Stimulated activated CD8-positive, alpha-beta memory T cell treated with anti-CD3 and anti-CD28 coated beads, Interleukin-7, amount 100 ng/mL, for 1 hour (primary cell): ENCODE results near the gene AMBRA1.

Source experiments
- DNase-seq, 2 donors: peaks; one replicate each; pipeline ENCODE4 v3.0.0-alpha.2; 2020; ENCODE audit warnings: low read depth in 2 of 2

The AMBRA1 gene

GRCh38 chr11:46506483-46506791 is 87.4 kb downstream of the AMBRA1 start:
- no peak for DNase-seq

DNA sequence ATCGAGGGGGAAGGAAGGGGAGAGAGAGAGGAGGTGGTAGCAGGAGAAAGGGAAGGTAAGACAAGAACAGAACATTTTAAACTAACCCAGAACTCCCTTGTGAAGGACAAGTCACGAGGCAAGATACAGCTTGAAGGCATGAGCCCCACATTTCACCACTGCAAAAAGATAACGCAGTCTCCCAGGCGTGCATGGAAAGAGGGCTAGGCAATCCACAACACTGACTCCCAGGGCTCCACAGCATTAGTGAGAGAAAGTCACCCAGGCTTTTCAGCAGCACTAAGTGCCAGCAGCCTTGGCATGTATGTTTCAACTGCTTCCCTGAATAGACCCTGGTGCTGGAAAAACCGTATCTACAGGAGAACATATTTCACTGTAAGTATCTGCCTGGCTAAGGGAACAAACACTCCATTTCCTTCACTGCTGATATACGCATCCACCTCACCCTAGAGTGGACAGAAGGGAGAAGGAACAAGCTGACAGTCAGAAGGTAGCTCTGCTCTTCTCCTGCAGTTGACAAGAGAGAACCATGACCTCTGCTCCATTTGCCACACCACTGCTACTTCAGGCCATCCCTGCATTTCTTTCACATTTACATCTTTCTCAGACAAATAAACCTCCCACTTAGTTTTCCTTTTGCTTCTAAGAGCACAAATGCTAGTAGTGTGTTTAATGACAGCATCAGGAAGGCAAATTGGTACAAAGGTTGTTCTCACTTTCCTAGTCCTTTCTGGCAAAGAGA is 87.9 kb downstream of the AMBRA1 start:
- no peak for DNase-seq

DNA sequence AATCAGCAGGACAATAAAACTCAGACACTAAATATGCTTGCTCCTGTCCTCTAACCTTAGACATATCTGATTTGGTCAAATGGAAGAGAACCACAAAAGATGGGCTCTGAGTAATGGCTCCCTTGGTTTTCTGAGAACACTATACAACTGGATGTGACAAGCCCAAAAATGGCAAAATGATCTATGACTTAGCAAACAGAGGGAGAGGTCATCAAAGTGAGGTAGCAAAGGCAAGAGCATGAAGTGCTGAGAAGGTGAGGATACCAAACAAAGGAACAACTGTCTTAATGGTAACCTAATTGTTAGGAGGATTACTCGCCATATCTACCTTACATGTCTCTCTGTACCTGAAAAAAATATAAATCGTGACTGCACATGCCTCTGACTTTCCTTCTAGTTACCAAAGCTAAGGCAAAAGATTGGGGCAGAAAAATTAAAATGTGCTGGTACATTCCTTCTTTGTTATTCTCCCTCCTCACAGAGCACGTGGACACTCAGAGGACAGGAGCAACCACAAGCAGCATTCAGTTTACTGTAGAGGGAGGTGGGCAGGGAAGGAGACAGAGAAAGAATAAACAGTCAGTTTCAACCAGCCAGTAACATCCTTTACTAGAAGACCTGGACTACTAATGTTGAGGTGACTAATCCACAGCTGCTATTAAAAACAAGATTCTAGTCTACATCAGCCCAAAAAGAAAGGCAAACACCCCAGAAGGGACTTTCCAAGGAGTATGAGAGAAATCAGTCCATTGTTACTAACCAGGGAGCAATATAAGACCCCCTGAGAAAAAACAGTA is 88.8 kb downstream of the AMBRA1 start:
- DNase-seq = no peak

GRCh38 chr11:46499821-46500220 is 94.0 kb downstream of the AMBRA1 start:
- no peak for DNase-seq

- DNase-seq = no peak
These were observed 94.9 kb downstream of the AMBRA1 start for GRCh38 chr11:46498968-46499367.

DNA sequence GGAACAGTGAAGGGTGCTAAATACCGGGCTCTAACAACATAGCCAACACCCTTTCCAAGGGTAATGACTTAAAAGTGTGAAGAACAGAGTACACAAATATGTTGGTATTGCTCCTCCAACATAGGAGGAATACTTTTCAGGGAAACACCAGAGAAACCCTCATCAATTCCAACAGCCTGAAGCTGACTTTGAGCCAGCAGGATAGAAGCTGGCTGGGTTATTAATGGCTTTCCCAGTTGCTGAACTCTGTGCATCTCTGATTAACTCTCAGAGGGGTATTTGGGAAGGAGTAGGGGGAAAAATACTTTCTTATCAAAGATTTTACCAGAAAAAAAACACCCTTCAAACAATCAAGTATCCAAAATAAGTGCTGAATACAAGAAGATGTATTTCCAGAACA is 95.6 kb downstream of the AMBRA1 start:
- DNase-seq = no peak

- DNase-seq = no peak
These were observed 96.3 kb downstream of the AMBRA1 start for GRCh38 chr11:46497498-46497897.

GRCh38 chr11:46493791-46494190 is 100.0 kb downstream of the AMBRA1 start:
- DNase-seq = no peak

DNA sequence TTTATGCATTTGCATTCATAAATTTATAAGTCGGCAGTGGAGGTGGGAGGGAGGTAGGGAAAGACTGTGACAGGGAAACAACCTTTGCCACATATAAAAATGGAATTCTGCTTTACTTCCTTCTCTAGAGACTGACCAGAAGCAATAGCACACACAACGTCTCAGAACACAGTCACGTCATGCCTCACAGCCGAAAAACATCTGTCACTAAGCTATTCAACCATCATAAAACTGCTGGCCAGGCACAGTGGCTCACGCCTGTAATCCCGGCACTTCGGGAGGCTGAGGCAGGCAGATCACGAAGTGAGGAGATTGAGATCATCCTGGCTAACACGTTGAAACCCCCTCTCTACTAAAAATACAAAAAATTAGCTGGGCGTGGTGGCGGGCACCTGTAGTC is 101.3 kb downstream of the AMBRA1 start:
- no peak for DNase-seq

DNA sequence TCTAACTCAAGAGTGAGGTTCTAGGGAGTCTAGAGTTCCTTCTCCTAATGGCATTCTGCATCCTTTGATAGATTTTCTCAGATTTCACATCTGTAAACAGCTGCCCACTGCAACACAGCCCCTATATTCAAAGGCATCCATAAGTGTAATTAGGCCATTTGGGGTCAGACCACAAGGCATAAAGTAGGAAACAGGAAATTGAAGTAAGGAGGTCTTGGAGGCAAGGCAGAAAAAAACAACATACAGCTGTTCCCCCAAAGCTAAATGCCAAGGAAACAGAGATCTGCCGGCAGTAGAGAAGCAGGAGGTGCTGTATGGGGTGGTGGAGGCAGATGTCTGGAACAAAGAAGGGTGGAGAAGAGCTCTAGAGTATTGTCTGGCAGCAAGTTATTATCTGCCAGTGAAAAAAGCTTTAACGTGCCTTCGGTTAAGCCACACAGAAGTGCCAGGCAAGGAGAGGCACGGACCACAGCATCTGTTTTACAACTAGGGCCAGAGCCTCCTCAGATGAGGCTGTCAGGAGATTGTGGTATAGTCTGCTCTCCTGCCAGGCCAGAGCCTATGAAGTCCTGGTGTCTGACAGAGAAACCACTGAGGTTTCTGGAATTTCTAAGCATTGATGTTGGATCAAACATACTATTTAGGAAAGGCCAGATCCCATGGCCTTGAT is 102.0 kb downstream of the AMBRA1 start:
- DNase-seq = no peak

DNA sequence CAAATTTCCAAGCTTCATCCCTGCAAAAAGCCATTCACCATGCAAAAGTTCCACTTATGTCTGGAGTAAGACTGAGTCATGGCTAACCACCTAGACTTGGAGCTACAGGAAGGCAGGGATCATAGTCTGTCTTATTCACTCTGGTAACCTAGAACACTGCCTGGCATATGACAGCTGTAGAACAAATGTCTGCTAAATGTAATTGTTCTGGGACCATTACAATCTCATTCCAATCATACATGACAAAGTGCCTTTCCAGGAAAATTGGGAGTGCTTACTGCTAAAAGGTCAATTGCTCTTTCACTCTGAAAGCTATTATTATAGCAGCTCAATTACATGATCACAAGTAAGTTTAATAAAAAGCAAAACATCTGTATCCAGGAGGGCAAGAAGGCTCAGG is 103.2 kb downstream of the AMBRA1 start:
- DNase-seq = no peak

DNA sequence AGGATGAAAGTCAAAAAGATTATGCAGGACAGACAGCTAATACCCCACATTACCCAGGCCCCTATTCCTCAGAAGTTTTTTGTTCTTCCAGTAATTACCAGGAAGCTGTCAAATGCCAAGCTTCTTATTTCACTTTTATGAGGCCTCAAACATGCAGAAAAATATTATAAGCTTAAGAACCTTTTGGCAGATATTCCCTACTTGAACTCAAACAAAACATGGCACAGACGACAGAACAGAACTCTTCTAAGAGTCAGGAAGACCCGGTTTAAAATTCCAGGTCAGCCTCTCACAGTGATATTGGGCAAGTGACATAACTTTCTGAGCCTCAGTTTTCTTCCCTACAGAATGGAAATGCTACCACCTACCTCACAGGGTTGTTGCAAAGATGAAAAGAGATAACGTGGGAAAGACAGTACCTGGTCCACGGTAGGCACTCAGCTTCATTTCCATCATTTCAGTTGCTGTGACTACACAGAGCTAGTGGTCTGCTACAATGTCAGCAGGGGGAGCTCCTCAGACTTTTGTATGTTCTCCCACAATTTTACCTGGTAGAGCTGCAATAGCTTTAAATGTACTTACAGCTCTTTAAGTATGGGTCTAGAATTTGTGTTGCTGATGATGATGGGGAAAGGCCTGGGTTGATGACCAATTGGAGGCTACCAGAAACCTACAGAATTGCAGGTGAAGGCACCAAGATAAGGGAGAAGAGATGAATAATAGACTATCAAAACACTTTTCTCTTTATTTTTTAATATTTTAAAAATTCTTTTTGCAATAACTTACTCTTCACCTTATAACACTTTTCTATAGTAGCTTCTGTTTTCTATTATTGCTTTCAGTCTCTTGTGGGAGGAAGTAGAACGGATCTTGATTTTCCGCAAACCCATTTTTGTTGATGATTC is 103.9 kb downstream of the AMBRA1 start:
- no peak for DNase-seq

- DNase-seq = no peak
These were observed 107.9 kb downstream of the AMBRA1 start for GRCh38 chr11:46485856-46486443.

- no peak for DNase-seq
These were observed 109.7 kb downstream of the AMBRA1 start for GRCh38 chr11:46484101-46484500.

GRCh38 chr11:46480909-46481308 is 112.9 kb downstream of the AMBRA1 start:
- no peak for DNase-seq

- no peak for DNase-seq
These were observed 113.6 kb downstream of the AMBRA1 start for GRCh38 chr11:46480166-46480726.

DNA sequence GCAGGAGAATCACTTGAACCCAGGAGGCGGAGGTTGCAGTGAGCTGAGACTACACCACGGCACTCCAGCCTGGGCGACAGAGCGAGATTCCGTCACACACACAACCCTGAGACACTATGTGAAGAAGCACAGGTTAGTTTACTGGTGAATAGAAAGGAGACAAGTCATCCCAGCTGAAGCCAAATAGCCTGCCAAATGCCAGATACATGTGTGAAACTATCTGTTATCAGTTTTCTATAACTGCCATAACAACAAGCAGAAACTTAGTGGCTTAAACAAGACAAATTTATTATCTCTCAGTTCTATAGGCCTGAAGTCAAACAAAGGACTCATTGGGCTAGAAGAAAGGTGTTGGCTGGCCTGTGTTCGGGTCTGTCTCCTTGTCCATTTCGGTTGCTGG is 114.2 kb downstream of the AMBRA1 start:
- no peak for DNase-seq

DNA sequence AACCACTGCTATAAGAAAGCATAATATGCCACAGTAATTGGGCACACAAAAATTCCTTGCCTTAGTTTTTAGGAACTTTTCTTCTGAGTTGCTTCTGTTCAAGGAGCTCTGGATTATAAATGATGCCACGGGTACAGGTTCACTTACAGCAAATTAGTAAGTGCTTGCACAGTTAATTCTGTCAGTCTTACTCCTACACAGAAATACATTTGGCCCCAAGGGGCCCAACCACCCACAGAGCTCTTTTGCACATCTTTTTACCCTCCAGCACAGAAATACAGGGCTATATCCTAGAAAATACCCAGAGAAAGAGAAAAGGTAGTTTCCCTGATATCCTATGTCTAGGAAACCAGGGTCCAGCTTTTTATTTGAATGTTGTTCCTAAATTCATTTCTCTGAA is 115.6 kb downstream of the AMBRA1 start:
- DNase-seq = no peak

GRCh38 chr11:46477136-46477535 is 116.7 kb downstream of the AMBRA1 start:
- no peak for DNase-seq

- no peak for DNase-seq
These were observed 117.8 kb downstream of the AMBRA1 start for GRCh38 chr11:46475926-46476545.
